Measurements from ENCODE around the gene STAB2.
A peak's percentile ranks its signal among the peaks of the same experiment; 100 is the strongest.

The STAB2 gene

GRCh38 chr12:103583008-103583407 lies 4.1 kb upstream of the STAB2 start:
- DNase-seq (ENCODE audit: insufficient read length, low spot score) = no peak
- FAIRE-seq = no peak

- DNase-seq (ENCODE audit: insufficient read length, low spot score) = no peak
- FAIRE-seq = no peak
Observed at GRCh38 chr12:103586132-103586531, 941 bp upstream of the STAB2 start.

- DNase-seq (ENCODE audit: insufficient read length, low spot score) (no peak), FAIRE-seq (no peak)
Observed at GRCh38 chr12:103588680-103589079, 1.6 kb downstream of the STAB2 start.

GRCh38 chr12:103589517-103589916 lies 2.4 kb downstream of the STAB2 start:
- FAIRE-seq (peak; percentile 65), DNase-seq (ENCODE audit: insufficient read length, low spot score) (no peak)

GRCh38 chr12:103590271-103590670 lies 3.2 kb downstream of the STAB2 start:
- FAIRE-seq (no peak), DNase-seq (ENCODE audit: insufficient read length, low spot score) (no peak)

GRCh38 chr12:103596981-103597380 lies 9.9 kb downstream of the STAB2 start:
- DNase-seq (ENCODE audit: insufficient read length, low spot score) = no peak
- no peak for FAIRE-seq

- DNase-seq (ENCODE audit: insufficient read length, low spot score) (no peak), FAIRE-seq (no peak)
Observed at GRCh38 chr12:103599274-103599673, 12.2 kb downstream of the STAB2 start.

- FAIRE-seq (no peak), DNase-seq (ENCODE audit: insufficient read length, low spot score) (no peak)
Observed at GRCh38 chr12:103600967-103601728, 14.1 kb downstream of the STAB2 start.

GRCh38 chr12:103620395-103620794 lies 33.3 kb downstream of the STAB2 start:
- FAIRE-seq (no peak), DNase-seq (ENCODE audit: insufficient read length, low spot score) (no peak)

GRCh38 chr12:103623716-103624115 lies 36.6 kb downstream of the STAB2 start:
- FAIRE-seq = no peak

GRCh38 chr12:103626498-103626897 lies 39.4 kb downstream of the STAB2 start:
- no peak for DNase-seq (ENCODE audit: insufficient read length, low spot score)
- FAIRE-seq = no peak

More at GRCh38 chr12:103623716-103624115, 36.6 kb downstream of the STAB2 start:
- DNase-seq (ENCODE audit: insufficient read length, low spot score) = no peak

GRCh38 chr12:103627189-103627855 lies 40.2 kb downstream of the STAB2 start:
- FAIRE-seq (no peak), DNase-seq (ENCODE audit: insufficient read length, low spot score) (no peak)

GRCh38 chr12:103632554-103633216 lies 45.6 kb downstream of the STAB2 start:
- DNase-seq (ENCODE audit: insufficient read length, low spot score) (peak; percentile 75), FAIRE-seq (peak; percentile 93)

GRCh38 chr12:103634732-103635131 lies 47.7 kb downstream of the STAB2 start:
- DNase-seq (ENCODE audit: insufficient read length, low spot score) (no peak), FAIRE-seq (no peak)

GRCh38 chr12:103635419-103635818 lies 48.3 kb downstream of the STAB2 start:
- FAIRE-seq (no peak), DNase-seq (ENCODE audit: insufficient read length, low spot score) (no peak)

GRCh38 chr12:103637021-103637420 lies 49.9 kb downstream of the STAB2 start:
- DNase-seq (ENCODE audit: insufficient read length, low spot score) = no peak
- FAIRE-seq = no peak

- DNase-seq (ENCODE audit: insufficient read length, low spot score) = no peak
- FAIRE-seq = no peak
Observed at GRCh38 chr12:103637429-103637828, 50.4 kb downstream of the STAB2 start.

GRCh38 chr12:103639983-103640382 lies 52.9 kb downstream of the STAB2 start:
- no peak for FAIRE-seq
- no peak for DNase-seq (ENCODE audit: insufficient read length, low spot score)

- no peak for FAIRE-seq
Observed at GRCh38 chr12:103640410-103640809, 53.3 kb downstream of the STAB2 start.

GRCh38 chr12:103640831-103641230 lies 53.8 kb downstream of the STAB2 start:
- DNase-seq (ENCODE audit: insufficient read length, low spot score) = no peak
- FAIRE-seq = no peak

More at GRCh38 chr12:103640410-103640809, 53.3 kb downstream of the STAB2 start:
- DNase-seq (ENCODE audit: insufficient read length, low spot score) = no peak

- no peak for DNase-seq (ENCODE audit: insufficient read length, low spot score)
- FAIRE-seq = no peak
Observed at GRCh38 chr12:103642240-103642864, 55.3 kb downstream of the STAB2 start.
